HG03558 (cell line): ENCODE measurements around the gene HIPK2.
"Not testable (repeated sequence)": the region's sequence is repeated elsewhere in the genome, so short reads cannot be mapped to it uniquely, and the experiment has no call there.

ENCODE experiments used
- ATAC-seq: cut with Tn5 transposase; IDR thresholded peaks from one replicate; pipeline ENCODE4 v1.9.1; 2021; ENCODE audit warnings: moderate number of reproducible peaks; ENCODE audit not compliant: unreplicated experiment; ENCODE audit errors: extremely low read depth

The HIPK2 gene

DNA sequence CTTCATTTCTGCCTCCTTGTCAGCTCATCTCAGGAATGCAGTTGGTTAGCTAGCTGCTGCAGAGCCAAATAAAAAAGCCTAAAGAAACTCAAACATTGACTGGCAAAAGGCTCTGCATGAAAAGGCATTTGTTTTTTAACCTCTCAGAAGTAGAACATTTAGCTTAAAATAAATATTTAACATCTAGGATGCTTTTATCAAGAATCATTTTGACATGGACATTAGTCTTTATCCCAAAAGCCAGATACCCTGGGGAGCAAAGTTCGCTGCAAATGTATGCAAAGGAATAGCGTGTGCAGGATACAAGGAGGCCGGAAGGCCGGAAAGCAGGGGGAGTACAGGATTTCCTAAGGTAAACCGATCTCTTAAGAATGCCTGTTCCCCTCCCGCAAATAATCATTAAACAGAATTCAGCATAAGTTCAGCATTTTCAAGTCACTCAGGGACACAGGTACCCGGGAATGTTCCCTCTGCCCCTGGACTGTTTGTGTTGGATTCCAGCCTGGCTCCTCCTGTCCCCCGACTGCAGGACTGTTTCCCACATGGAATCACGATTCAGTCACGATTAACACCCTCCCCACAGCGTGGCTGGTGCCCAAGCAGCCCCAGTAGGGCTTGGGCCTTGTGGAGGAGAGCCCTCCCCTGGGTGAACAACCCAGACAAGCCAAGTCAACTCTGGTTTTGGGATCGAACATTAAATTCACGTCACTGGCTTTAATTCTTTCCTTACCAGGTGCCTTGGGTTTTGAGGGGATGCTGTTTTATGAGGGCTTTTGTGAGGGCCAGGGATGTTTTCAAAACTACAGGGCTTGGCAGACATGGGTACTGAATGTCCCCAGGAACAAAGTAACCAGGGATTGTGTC, 97.8 kb downstream of the HIPK2 start:
- ATAC-seq: no peak

- ATAC-seq: no peak
Observed at GRCh38 chr7:139676390-139676789, 101.4 kb downstream of the HIPK2 start.

DNA sequence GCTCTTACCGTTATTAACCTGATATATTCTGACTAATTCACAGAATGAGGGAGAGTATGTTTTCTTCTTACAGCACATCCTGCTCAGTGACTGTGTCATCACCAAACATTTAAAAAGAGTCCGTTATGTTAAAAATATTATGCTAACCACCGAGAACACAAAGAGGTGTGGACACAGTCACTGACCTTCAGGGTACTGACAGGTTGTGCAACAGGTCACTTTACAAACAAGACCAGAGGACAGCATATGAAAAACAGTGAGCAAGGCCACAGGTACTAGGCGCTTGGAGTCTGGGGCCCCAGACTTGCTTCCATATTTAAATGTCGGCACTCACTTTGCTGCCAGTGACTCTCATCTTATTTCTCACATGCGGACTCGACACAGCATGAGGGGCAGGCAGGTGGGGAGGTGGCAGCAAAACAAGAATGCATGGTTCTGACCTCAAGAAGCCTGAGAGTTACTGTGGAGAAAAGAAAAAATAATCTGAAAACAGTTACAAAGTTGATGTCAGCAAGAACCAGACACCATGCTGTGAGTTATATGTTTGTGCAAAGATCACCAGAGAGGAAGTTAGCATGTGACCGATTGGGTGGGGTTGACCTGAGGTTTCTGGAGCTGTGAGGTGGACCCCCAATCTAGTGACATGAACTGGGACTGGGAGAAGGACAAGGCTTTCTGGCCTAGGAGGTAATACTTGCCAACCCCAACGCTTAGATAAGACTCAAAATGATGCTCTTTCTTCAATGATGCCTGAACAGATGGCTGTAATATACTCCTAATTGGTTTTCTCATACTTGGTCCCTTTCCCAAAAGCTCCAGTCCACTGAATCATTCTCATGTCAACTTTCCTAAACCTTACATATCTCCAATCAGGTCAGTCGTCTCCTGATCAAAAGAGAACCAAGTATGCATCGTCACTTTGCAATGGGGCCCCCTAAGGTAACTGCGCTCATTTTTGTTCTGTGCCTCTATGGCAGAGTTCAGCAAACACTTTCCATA, 102.4 kb downstream of the HIPK2 start:
- ATAC-seq: no peak

- ATAC-seq: no peak
Observed at GRCh38 chr7:139674752-139675126, 103.1 kb downstream of the HIPK2 start.

DNA sequence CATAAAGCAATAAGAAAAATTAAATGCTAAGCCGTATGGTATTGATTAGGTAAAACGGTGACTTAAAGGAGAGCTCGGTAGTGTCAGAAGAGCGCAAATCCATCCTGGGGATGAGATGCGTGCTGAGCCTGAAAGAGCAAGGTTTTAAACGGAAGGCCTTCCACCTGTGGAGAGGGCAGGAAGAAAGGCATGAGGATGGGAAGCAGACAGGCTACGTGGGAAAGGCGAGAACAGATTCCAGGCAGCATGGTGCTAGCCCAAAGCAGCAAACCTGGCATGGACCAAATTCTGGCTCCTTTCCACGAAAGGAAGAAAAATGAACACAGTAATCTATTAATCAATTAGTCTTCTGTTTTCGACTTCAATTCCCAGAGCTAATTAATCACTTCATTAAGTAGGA, 103.5 kb downstream of the HIPK2 start:
- ATAC-seq: no peak

- ATAC-seq: no peak
Observed at GRCh38 chr7:139673762-139674161, 104.0 kb downstream of the HIPK2 start.

- ATAC-seq: peak; percentile 85
Observed at GRCh38 chr7:139673230-139673629, 104.6 kb downstream of the HIPK2 start.

- ATAC-seq: no peak
Observed at GRCh38 chr7:139671967-139672366, 105.8 kb downstream of the HIPK2 start.

DNA sequence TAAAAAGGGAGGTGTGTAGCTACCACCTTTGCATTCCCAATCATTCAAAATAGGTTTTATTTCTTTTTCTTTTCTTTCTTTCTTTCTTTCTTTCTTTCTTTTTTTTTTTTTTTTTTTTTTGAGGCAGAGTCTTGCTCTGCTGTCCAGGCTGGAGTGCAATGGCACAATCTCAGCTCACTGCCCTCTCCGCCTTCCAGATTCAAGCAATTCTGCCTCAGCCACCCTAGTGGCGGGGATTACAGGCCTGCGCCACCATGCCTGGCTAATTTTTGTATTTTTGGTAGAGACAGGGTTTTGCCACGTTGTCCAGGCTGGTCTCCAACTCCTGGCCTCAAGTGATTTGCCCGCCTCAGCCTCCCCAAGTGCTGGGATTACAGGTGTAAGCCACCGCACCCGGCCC, 107.1 kb downstream of the HIPK2 start:
- not testable (repeated sequence) for ATAC-seq

DNA sequence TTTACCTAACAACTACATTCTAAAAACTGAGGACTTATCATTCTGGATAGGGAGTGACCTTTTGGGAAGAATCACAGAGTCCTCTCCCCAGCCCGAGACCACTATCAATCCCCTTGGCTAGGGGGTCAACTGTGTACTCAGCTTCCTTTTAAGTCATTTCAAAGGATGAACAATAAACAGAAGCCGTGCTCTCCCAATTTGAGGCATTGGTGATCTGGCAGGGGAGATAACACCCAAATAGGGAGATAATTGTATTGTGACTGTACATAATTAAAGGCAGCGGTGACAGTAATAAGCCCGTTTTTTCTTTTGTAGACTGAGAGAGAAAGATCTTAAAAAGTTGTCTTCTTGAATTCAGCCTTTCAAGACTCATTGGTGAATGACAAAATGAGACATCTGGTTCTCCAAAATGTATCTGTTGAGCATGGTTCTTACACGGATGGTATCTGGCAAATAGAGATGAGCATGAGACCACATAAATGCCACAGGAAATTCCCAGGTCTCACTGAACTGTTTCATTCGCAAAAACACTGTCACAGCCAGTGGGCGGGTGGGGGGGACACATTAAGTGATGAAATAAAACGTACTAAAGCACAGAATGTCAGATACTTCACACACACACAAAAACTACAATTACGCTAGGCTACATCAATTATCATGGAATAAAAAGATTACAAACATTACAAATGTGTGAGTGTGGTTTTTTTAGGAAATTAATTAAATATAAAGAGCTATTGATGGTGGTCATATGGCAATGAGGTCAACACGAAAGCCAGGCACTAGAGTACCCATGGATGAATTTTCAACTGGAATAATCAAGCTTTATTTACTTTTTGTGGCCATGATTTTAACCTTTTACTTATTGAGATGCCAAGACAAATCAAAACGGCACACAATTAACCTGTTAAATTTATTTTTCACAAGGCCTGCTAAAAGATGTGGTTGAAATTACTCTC, 108.4 kb downstream of the HIPK2 start:
- no peak for ATAC-seq

DNA sequence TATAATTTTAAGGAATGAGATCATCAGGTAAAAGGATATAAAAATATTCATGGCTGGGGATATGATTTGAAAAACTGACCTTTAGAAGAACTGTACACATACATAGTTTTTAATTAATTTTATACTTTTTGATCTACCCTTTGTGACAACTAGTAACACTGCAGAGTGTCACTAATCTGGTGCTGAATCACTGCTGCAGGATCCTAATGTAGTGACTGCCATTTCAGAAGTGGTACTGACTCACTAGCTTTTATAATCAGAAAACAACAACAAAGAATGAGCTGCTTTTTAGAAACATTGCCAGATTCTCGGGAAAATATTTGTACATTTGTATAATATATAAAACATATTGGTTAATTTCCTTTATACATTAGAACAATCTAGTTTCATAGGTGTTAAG, 110.4 kb downstream of the HIPK2 start:
- ATAC-seq: no peak

DNA sequence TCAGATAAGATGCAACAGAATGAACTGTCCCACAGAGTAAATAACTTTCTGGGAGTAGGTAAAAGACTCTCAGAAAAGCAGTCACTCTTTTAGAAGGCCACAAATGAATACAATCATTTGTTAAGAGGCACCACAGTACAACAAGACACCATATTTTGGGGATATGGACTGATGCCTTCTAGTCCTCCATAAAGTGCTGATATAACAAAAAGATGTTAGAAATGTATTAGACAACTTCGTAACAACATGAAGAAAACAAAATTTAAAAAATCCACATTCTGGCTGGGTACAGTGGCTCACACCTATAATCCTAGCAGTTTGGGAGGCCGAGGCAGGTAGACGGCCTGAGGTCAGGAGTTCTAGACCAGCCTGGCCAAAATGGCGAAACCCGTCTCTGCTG, 111.3 kb downstream of the HIPK2 start:
- no peak for ATAC-seq

DNA sequence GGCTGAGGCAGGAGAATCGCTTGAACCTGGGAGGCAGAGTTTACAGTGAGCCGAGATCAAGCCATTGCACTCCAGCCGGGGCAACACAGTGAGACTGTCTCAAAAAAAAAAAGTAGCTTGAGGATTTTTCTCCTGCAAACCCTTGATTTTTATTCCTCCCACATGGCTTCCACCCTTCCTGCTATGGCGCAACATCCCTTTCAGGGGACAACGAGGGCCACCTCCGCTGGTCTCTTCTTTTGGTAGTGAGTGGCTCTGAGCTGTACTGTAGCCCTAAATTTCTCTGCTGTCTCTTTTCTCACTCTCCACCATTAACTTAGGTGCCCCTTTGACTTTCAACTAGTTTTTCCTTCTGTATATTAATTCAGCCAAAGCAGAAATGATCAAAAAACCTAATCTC, 113.4 kb downstream of the HIPK2 start:
- ATAC-seq: no peak

DNA sequence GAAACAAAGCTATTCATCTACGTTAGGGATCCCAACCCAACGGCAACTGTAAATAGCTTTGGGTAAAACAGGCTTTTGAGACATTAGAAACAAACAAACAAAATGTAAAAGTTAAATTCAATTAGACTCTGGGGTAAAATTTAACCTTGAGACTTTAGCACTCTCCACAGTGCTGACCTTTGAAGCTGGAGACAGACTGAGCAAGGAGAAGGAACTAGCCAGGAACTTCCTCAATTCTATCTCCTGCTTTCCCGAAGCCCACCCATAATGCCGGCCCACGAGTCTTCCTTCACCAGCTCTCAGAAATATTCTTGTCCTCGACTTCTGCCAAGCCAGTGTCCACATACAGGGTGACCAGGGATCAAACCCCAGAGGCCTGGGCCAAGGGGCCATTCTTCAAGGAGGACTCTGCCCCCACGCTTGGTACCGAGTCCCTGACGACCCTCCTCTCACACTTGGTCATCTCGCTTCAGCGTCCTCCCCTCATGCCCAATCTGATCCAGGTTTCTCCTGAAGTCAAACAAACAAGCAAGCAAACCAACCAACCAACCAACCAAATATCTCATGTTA, 114.1 kb downstream of the HIPK2 start:
- ATAC-seq: no peak

DNA sequence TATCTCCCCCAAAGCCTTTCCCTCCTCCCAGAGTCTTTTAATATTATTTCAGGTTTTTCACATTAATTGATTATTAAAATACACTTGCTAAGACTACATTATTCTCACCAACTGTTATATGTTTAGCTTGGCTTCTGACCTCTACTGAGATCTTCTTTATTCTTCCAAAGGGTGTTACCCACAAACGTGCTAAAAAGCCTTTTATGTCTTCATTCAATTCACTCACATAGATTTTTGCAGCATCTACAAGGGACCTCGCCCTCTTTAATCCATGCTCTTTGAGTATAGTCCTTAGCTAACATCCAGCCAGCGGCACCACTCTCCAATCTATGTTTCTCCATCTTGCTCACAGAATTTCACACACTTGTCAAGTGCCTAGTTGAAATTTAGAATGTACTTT, 115.9 kb downstream of the HIPK2 start:
- no peak for ATAC-seq

DNA sequence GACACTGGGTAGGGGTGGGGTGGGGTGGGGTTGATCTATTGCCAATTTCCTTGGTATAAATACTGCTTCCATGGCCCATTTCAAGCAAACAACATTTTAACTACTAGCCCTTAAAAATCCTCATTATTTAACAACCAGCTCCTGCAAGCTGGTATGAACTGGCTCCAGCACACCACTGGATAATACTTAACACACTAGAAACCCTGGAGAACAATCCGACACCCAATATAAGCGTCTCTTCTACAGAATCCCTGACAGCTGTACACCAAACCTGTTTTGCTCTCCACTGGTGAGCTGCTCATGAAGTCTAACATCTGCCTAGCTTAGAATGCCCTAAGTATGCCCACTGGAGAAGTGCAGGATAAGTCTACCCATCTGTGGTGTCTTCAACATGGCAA, 116.8 kb downstream of the HIPK2 start:
- no peak for ATAC-seq

DNA sequence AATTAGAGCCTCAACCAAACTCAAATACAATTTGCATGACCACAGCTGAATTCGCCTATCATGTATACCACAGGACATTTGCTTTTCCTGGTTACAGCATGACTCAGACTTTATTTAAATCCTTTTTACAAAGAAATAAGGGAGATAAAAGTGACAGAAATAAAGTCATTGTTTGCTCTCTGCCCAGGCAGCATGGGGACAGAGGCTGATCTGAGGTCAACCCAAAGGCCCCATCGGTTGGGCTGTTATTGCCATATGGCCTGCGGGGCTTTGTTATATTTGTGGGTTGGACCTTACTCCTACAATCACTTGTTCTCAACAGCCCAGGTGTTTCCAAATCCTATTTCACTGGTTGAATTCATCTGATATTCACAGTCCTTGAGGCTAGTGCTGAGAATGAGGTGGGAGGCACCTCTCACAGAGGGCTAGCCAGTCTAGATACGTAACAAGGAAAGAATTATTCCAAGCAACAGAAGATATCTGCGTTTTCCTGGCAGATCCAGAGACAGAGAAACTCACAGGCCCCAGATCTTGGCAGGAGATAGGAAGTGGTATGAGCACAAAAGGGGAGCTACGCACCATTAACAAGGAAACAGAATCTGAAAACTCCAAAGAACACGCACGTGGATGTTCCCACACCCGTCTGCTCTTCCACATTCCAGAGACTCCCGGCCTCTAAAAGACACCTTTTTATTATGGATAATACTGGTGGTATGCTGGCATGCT, 117.3 kb downstream of the HIPK2 start:
- no peak for ATAC-seq

GRCh38 chr7:139659922-139660316, 117.9 kb downstream of the HIPK2 start:
- ATAC-seq: no peak
